ENCODE results near the gene GGPS1. TPM values are rescaled to one million over a fixed set of nuclear protein-coding genes. Genes with fewer than 3 reads are reported as not detected.

Gene GGPS1
- total and polyA plus RNA-seq, 2 donors (not counting 1 experiment from before 2014, with no cell fraction given) = 13.4 to 46.8 TPM

- Mint-ChIP-seq H3K4me3 (peak overlapping the region; percentile 23), H3K9me3 (ENCODE audit: insufficient read depth) (no peaks in the 10 kb centered on the region), H3K4me1 (peaks cover 65% of the 10 kb centered on the region), H3K27ac (peak overlapping the region; percentile 64), H3K27me3 (no peaks in the 10 kb centered on the region)
- no peak overlapping the region for H3K4me2 ChIP-seq (replicated peaks; ENCODE audit: low read depth, low read length, poor library complexity, severe bottlenecking)
- no peaks in the 10 kb centered on the region for H3K36me3 ChIP-seq (replicated peaks in 1 of 2; ENCODE audit: control extremely low read depth in 1 of 2, control insufficient read depth in 1 of 2, extremely low read depth in 1 of 2, insufficient read depth in 2 of 2, low read length in 1 of 2)
- peaks cover 95% of the 10 kb centered on the region for H4K20me1 ChIP-seq (ENCODE audit: control insufficient read depth, insufficient read depth, low read length, poor library complexity, severe bottlenecking)
- ChIA-PET CTCF (interaction anchor here (0.7 kb wide), 1 partner anchor 27 kb away, joined by 3 read pairs; no protein-coding TSS in a partner anchor), POLR2A (no interaction called here)
- TF ChIP-seq CTCF (IDR thresholded peaks at IDR 0.05) (no peak), EZH2 (IDR thresholded peaks at IDR 0.05; ENCODE audit: borderline replicate concordance, insufficient read depth, low read depth, low read length, poor library complexity, severe bottlenecking) (no peak)
- WGBS (ENCODE audit: insufficient coverage) = 100% methylated on average over 1 of the region's 4 CpGs
- no peaks in the 10 kb centered on the region for H3K9me3 ChIP-seq (ENCODE audit: control extremely low read depth in 1 of 3, control insufficient read depth in 2 of 3, insufficient read depth in 1 of 3, low read length in 2 of 3)
- peaks cover 96% of the 10 kb centered on the region for H3K79me2 ChIP-seq (ENCODE audit: control insufficient read depth, insufficient read depth, low read length)
- no peak overlapping the region for H3K27ac ChIP-seq (ENCODE audit: low read length in 2 of 2)
- H3K4me1 ChIP-seq (ENCODE audit: control insufficient read depth in 2 of 2, insufficient read depth in 2 of 2, low read length in 2 of 2) = peaks cover 12 to 51% of the 10 kb centered on the region in 2 donors
- H2AFZ ChIP-seq (ENCODE audit: insufficient read depth, low read depth, low read length, poor library complexity, severe bottlenecking) = no peak overlapping the region
- intact Hi-C loops (cut with micrococcal nuclease) = no loop called here
- DNase-seq (no peak), ATAC-seq (ENCODE audit: low read depth) (no peak)
- no peak overlapping the region for H3K4me3 ChIP-seq (ENCODE audit: control extremely low read depth in 1 of 5, extremely low read depth in 1 of 5, insufficient read depth in 1 of 5, low read depth in 2 of 5, low read length in 4 of 5)
- H3K9ac ChIP-seq (ENCODE audit: low read length) = no peak overlapping the region
- no peaks in the 10 kb centered on the region for H3K27me3 ChIP-seq (replicated peaks in 1 of 4; ENCODE audit: control extremely low read depth in 1 of 4, control insufficient read depth in 3 of 4, insufficient read depth in 4 of 4, low read length in 3 of 4)
Observed at GRCh38 chr1:235287208-235287882, 41.0 kb upstream of the GGPS1 start.

GRCh38 chr1:235289859-235290739 lies 38.3 kb upstream of the GGPS1 start:
- no peak for ATAC-seq (ENCODE audit: low read depth)
- Histone ChIP-seq H3K9ac (ENCODE audit: low read length) (no peak overlapping the region), H3K36me3 (replicated peaks in 1 of 2; ENCODE audit: control extremely low read depth in 1 of 2, control insufficient read depth in 1 of 2, extremely low read depth in 1 of 2, insufficient read depth in 2 of 2, low read length in 1 of 2) (no peaks in the 10 kb centered on the region), H3K79me2 (ENCODE audit: control insufficient read depth, insufficient read depth, low read length) (peaks cover 97% of the 10 kb centered on the region), H4K20me1 (ENCODE audit: control insufficient read depth, insufficient read depth, low read length, poor library complexity, severe bottlenecking) (peaks cover 96% of the 10 kb centered on the region), H3K27ac (ENCODE audit: low read length in 2 of 2) (no peak overlapping the region), H3K27me3 (replicated peaks in 1 of 4; ENCODE audit: control extremely low read depth in 1 of 4, control insufficient read depth in 3 of 4, insufficient read depth in 4 of 4, low read length in 3 of 4) (no peaks in the 10 kb centered on the region), H3K4me2 (replicated peaks; ENCODE audit: low read depth, low read length, poor library complexity, severe bottlenecking) (no peak overlapping the region), H2AFZ (ENCODE audit: insufficient read depth, low read depth, low read length, poor library complexity, severe bottlenecking) (no peak overlapping the region), H3K9me3 (ENCODE audit: control extremely low read depth in 1 of 3, control insufficient read depth in 2 of 3, insufficient read depth in 1 of 3, low read length in 2 of 3) (no peaks in the 10 kb centered on the region), H3K4me3 (ENCODE audit: control extremely low read depth in 1 of 5, extremely low read depth in 1 of 5, insufficient read depth in 1 of 5, low read depth in 2 of 5, low read length in 4 of 5) (no peak overlapping the region), H3K4me1 (ENCODE audit: control insufficient read depth in 2 of 2, insufficient read depth in 2 of 2, low read length in 2 of 2) (peaks cover 17 to 60% of the 10 kb centered on the region in 2 donors)
- Mint-ChIP-seq H3K4me3 (no peak overlapping the region), H3K27ac (peak overlapping the region; percentile 26), H3K27me3 (no peaks in the 10 kb centered on the region), H3K9me3 (ENCODE audit: insufficient read depth) (no peaks in the 10 kb centered on the region), H3K4me1 (peaks cover 67% of the 10 kb centered on the region)
- POLR2A ChIA-PET = no interaction called here
- intact Hi-C loops (cut with micrococcal nuclease) = no loop called here
- CTCF ChIA-PET = no interaction called here
- TF ChIP-seq CTCF (IDR thresholded peaks at IDR 0.05) = no peak
- no peak for TF ChIP-seq EZH2 (IDR thresholded peaks at IDR 0.05; ENCODE audit: borderline replicate concordance, insufficient read depth, low read depth, low read length, poor library complexity, severe bottlenecking)
- 97% methylated on average over 5 of the region's 12 CpGs for WGBS (ENCODE audit: insufficient coverage)
- no peak for DNase-seq

Data from B cell (primary cell).